Naive thymus-derived CD4-positive, alpha-beta T cell (primary cell): ENCODE data around the gene PER1. TPM values are rescaled to one million over a fixed set of nuclear protein-coding genes. Genes with fewer than 3 reads are reported as not detected.

Source experiments
- ATAC-seq: fragments of 150-1000 bp; cut with Tn5 transposase; 2 replicates; pipeline ENCODE4 v1.10.0; 2021; ENCODE audit warnings: mild to moderate bottlenecking, moderate library complexity
- CTCF ChIA-PET: fragments of 350-600 bp; sonication (Branson Sonifier 250); formaldehyde crosslinking; loops from one replicate; lab custom pipeline; 2021; ENCODE audit warnings: antibody characterized with exemption; lab: Charles Lee
- POLR2A ChIA-PET: fragments of 350-600 bp; sonication (Branson Sonifier 250); formaldehyde crosslinking; loops from one replicate; lab custom pipeline; 2021; ENCODE audit warnings: antibody characterized with exemption, inconsistent platforms; lab: Charles Lee
- DNase-seq, 9 donors: peaks; one replicate each; pipeline versions ENCODE4 v3.0.0 to v3.0.0-alpha.2; 2020 to 2022; ENCODE audit warnings: mixed read lengths in 1 of 9
- H3K27ac ChIP-seq: one replicate; pipeline ENCODE4 v1.7.0; 2013; ENCODE audit warnings: mild to moderate bottlenecking, low read depth, low read length, moderate library complexity
- H3K27me3 ChIP-seq, 2 donors: one replicate each; pipeline ENCODE4 v1.7.0; 2013; ENCODE audit warnings: low read length in 2 of 2, mild to moderate bottlenecking in 2 of 2, moderate library complexity in 2 of 2; ENCODE audit not compliant: control insufficient read depth in 2 of 2, insufficient read depth in 2 of 2
- H3K36me3 ChIP-seq, 3 experiments: 1 replicate in 2 of 3; 2 replicates in 1 of 3; pipeline ENCODE4 v1.7.0; 2013; ENCODE audit warnings: low read length in 3 of 3, mild to moderate bottlenecking in 3 of 3, moderate library complexity in 1 of 3; ENCODE audit not compliant: insufficient read depth in 3 of 3, control insufficient read depth in 2 of 3
- H3K4me1 ChIP-seq, 2 donors: one replicate each; pipeline ENCODE4 v1.7.0; 2013; ENCODE audit warnings: low read length in 2 of 2, mild to moderate bottlenecking in 2 of 2, moderate library complexity in 1 of 2; ENCODE audit not compliant: control insufficient read depth in 2 of 2, insufficient read depth in 2 of 2
- H3K4me3 ChIP-seq: 2 replicates; pipeline ENCODE4 v1.7.0; 2013; ENCODE audit warnings: mild to moderate bottlenecking, low read length
- H3K9me3 ChIP-seq, 3 experiments: 1 replicate in 2 of 3; 2 replicates in 1 of 3; pipeline ENCODE4 v1.7.0; 2013; ENCODE audit warnings: low read length in 3 of 3; ENCODE audit not compliant: control insufficient read depth in 2 of 3
- H3K27ac Mint-ChIP-seq, 9 donors: one replicate each; pipeline ENCODE4 v1.8.0; 2020 to 2022; ENCODE audit warnings: mixed read lengths in 9 of 9, mild to moderate bottlenecking in 8 of 9, moderate library complexity in 5 of 9, inconsistent platforms in 2 of 9
- H3K27me3 Mint-ChIP-seq, 5 donors: one replicate each; pipeline ENCODE4 v1.8.0; 2021 to 2022; ENCODE audit warnings: mixed read lengths in 5 of 5, mild to moderate bottlenecking in 1 of 5
- H3K36me3 Mint-ChIP-seq, 5 donors: one replicate each; pipeline ENCODE4 v1.8.0; 2020 to 2022; ENCODE audit warnings: mixed read lengths in 5 of 5, mild to moderate bottlenecking in 3 of 5, inconsistent platforms in 1 of 5
- H3K4me1 Mint-ChIP-seq, 7 donors: one replicate each; pipeline ENCODE4 v1.8.0; 2020 to 2022; ENCODE audit warnings: mixed read lengths in 7 of 7, mild to moderate bottlenecking in 3 of 7, inconsistent platforms in 1 of 7
- H3K4me3 Mint-ChIP-seq, 10 donors: one replicate each; pipeline ENCODE4 v1.8.0; 2020 to 2022; ENCODE audit warnings: mild to moderate bottlenecking in 10 of 10, mixed read lengths in 10 of 10, moderate library complexity in 6 of 10, inconsistent platforms in 2 of 10
- H3K9me3 Mint-ChIP-seq, 11 donors: one replicate each; pipeline ENCODE4 v1.8.0; 2020 to 2022; ENCODE audit warnings: mixed read lengths in 11 of 11, mild to moderate bottlenecking in 4 of 11, inconsistent platforms in 1 of 11, moderate library complexity in 1 of 11
- intact Hi-C, 2 donors: fragments of 100-400 bp; cut with micrococcal nuclease; formaldehyde crosslinking; loops; one replicate each; pipeline ENCODE4 v1.15.1; 2023
- polyA plus RNA-seq, 2 donors: library from polyadenylated mRNA; unstranded; fragments of 300-500 nt; fragmentation: Illumina TruSeq; gene quantifications; one replicate each; pipeline ENCODE4 v1.2.3, GENCODE V29; 2021
- total RNA-seq, 6 experiments: library from RNA in 5 of 6; stranded (reverse) in 5 of 6; gene quantifications; 1 replicate in 5 of 6; 2 replicates in 1 of 6; pipeline ENCODE4 v1.2.3 and lab custom pipeline; 2021 to 2026

The PER1 gene
- total and polyA plus RNA-seq, 7 experiments from 2014 or later, result 7.9 to 1,786 (median 80.1) TPM

DNA sequence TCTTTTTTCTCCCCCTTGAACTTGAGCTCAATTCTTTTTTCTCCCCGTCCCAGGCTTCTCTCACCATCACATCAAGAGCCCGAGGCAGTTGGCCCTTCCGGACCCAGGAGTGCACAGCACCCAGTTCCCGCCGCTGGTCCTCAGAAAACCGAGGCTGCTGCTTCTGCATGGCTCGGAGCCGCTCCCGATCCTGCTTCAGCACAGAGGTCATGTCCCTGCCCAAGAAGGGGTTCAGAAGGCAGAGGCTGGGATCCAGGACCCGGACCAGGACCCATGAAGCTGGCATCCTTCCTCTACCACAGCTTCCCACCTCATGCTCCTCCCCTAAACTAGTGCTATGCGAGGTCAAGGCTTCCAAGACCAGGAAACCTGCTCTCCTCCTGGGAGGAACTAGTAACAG, 10.5 kb downstream of the PER1 start:
- DNase-seq (peak in 4 of 9 donors; percentile 8 to 15 (median 12)), ATAC-seq (no peak)
- H3K4me1 ChIP-seq, result peaks cover 8 to 17% of the 10 kb centered on the region in 2 donors
- Mint-ChIP-seq H3K27me3 (peaks cover 0 to 4% (median 0%) of the 10 kb centered on the region in 5 donors), H3K4me1 (peaks cover 0 to 13% (median 4%) of the 10 kb centered on the region in 7 donors), H3K9me3 (peaks cover 0 to 31% (median 0%) of the 10 kb centered on the region in 11 donors), H3K36me3 (peaks cover 9 to 36% (median 12%) of the 10 kb centered on the region in 5 donors), H3K4me3 (peak overlapping the region in 2 of 10 donors; percentile 13 to 15), H3K27ac (peak overlapping the region in 7 of 9 donors; percentile 21 to 78 (median 56))
- POLR2A ChIA-PET, result interaction anchor here (1.0 to 6.2 kb wide), 8 partner anchors 11 to 105 kb away, joined by 3 to 136 read pairs (median 20); partner anchors contain the start of genes CTC1, HES7 and PER1
- peaks cover 7 to 66% (median 15%) of the 10 kb centered on the region in 3 experiments for H3K36me3 ChIP-seq
- H3K27ac ChIP-seq, result no peak overlapping the region
- CTCF ChIA-PET, result interaction anchor here (0.8 to 2.3 kb wide), 3 partner anchors 14 to 19 kb away, joined by 3 to 4 read pairs (median 4); no protein-coding TSS in a partner anchor
- no peak overlapping the region for H3K4me3 ChIP-seq
- H3K9me3 ChIP-seq, result no peaks in the 10 kb centered on the region
- no peaks in the 10 kb centered on the region for H3K27me3 ChIP-seq
- intact Hi-C loops, result no loop called here

DNA sequence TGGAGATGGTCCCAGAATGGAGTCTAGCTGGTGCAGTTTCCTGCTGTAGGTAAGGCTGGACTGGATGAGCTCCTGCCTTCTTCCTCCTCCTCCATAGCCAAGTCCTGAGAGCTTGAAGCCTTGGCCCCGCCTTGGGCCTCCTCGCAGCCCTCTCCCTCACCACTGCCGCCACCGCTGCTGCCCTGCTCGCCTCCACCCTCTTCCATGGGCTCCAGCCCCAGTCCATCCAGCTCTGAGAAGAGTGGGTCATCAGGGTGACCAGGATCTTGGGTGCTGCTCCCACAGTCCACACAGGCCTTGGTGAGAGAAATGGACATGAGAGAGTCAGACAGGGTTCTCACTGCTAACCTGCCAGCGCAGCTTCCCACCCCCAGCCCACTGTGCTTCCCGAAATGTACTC, 11.2 kb downstream of the PER1 start:
- H3K27ac Mint-ChIP-seq, result peak overlapping the region in 5 of 9 donors; percentile 48 to 74 (median 71)
- no peaks in the 10 kb centered on the region for H3K9me3 ChIP-seq
- H3K36me3 Mint-ChIP-seq, result peaks cover 5 to 29% (median 8%) of the 10 kb centered on the region in 5 donors
- ATAC-seq (no peak), DNase-seq (peak in 3 of 9 donors; percentile 10 to 14 (median 10))
- peaks cover 8 to 17% of the 10 kb centered on the region in 2 donors for H3K4me1 ChIP-seq
- peaks cover 0 to 8% (median 0%) of the 10 kb centered on the region in 5 donors for H3K27me3 Mint-ChIP-seq
- ChIA-PET POLR2A (interaction anchor here (1.0 to 6.2 kb wide), 9 partner anchors 8 to 106 kb away, joined by 3 to 136 read pairs (median 7); partner anchors contain the start of genes CTC1, HES7 and PER1), CTCF (interaction anchor here (0.8 to 4.0 kb wide), 9 partner anchors 10 to 160 kb away, joined by 3 to 26 read pairs (median 4); partner anchors contain the start of gene ALOXE3)
- peaks cover 0 to 25% (median 0%) of the 10 kb centered on the region in 11 donors for H3K9me3 Mint-ChIP-seq
- H3K36me3 ChIP-seq, result peaks cover 0 to 59% (median 10%) of the 10 kb centered on the region in 3 experiments
- H3K27ac ChIP-seq, result no peak overlapping the region
- no peaks in the 10 kb centered on the region for H3K27me3 ChIP-seq
- H3K4me3 ChIP-seq, result no peak overlapping the region
- H3K4me3 Mint-ChIP-seq, result peak overlapping the region in 2 of 10 donors; percentile 6 to 42
- H3K4me1 Mint-ChIP-seq, result peaks cover 0 to 7% (median 0%) of the 10 kb centered on the region in 7 donors
- intact Hi-C loops, result no loop called here

DNA sequence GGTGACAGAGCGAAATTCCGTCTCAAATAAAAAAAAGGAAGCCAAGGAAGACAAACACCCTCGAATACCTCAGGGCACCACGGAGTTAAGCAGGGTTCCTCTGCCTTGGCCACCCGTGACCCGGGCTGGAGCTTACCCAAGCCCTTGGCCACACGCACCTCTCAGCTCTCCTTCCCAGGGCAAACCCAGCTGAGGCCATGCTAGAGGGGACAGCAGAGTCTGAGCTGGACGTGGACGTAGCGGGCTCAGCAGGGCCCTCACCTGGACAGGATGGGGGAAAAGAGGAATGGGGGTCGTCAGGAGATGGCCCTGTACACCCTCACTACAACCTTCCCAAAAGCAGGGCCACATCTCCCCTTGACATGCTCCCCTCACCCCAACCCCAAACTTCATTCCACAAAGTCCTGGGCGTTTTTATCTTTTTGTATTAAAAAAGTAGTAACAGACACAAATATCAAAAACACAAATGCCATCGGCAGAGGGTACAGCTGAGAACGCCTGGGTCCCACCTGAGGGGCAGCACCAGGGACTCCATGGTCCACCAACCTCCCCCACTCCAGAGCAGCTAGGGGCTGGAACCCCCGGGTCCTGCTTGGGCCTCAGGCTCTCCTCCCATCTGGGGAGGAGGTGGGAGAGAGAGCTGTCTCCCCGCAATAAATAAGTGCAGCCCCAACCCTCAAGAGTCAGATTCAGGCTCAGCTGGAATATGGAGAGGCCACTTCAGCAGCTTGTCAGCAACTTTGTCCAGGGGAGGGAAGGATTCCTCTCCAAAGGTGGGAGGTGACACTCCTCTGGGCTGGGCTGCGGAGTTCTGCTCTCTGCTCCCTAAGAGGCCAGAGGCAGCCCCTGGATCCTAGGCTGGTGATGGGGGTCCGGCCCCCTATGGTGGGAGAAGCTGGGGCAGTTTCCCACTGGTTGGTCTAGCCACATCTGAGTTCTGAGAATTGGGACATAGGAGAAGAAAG, 11.9 kb downstream of the PER1 start:
- intact Hi-C loops, result no loop called here
- Mint-ChIP-seq H3K36me3 (peaks cover 4 to 24% (median 8%) of the 10 kb centered on the region in 5 donors), H3K4me3 (peak overlapping the region in 2 of 10 donors; percentile 16 to 42), H3K27me3 (peaks cover 0 to 8% (median 0%) of the 10 kb centered on the region in 5 donors), H3K4me1 (peaks cover 0 to 5% (median 0%) of the 10 kb centered on the region in 7 donors), H3K9me3 (peaks cover 0 to 22% (median 0%) of the 10 kb centered on the region in 11 donors), H3K27ac (peak overlapping the region in 5 of 9 donors; percentile 43 to 74 (median 71))
- peak overlapping the region; percentile 2 for H3K27ac ChIP-seq
- peak in 6 of 9 donors; percentile 4 to 29 (median 10) for DNase-seq
- no peaks in the 10 kb centered on the region for H3K27me3 ChIP-seq
- peaks cover 8 to 17% of the 10 kb centered on the region in 2 donors for H3K4me1 ChIP-seq
- CTCF ChIA-PET, result interaction anchor here (0.8 to 4.0 kb wide), 12 partner anchors 10 to 161 kb away, joined by 3 to 26 read pairs (median 11); partner anchors contain the start of gene ALOXE3
- no peak for ATAC-seq
- H3K4me3 ChIP-seq, result no peak overlapping the region
- POLR2A ChIA-PET, result interaction anchor here (1.0 to 6.2 kb wide), 16 partner anchors 8 to 155 kb away, joined by 3 to 136 read pairs (median 12); partner anchors contain the start of genes ALOXE3, CTC1, HES7 and PER1
- H3K36me3 ChIP-seq, result peaks cover 0 to 52% (median 7%) of the 10 kb centered on the region in 3 experiments
- H3K9me3 ChIP-seq, result no peaks in the 10 kb centered on the region

DNA sequence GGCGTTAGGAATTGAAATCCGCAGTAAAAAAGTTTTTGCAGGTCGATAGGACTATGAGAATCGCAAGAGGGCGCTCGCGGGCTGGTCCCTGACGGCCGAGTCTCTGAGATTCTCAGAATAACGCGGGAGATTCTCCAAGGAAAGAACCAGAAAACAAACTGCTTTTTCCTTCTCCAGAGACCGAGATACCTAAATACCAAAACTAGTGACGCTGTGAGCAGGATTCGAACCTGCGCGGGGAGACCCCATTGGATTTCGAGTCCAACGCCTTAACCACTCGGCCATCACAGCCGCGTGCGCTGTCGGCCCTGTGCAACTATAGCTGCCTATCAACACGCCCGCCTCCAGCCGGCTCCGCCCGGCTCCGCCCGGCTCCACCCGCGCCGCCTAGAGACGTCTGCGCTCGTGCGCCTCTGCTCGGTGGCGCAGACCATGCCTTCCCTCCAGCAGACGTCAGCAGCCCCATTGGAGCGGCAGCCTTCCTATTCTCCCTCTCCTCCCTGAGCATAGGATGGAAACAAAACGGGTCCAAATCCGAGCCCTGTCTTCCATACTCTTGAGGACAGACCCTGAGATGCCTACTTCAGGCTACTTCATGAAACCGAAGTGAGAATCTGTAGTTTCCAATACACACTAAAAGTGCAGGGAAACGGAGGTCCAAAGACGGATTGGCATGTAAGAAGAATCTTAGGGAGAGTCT, 13.4 kb downstream of the PER1 start:
- ATAC-seq, result peak; percentile 90
- Histone ChIP-seq H3K4me3 (peak overlapping the region; percentile 76), H3K36me3 (peaks cover 0 to 37% (median 7%) of the 10 kb centered on the region in 3 experiments), H3K4me1 (peaks cover 8 to 17% of the 10 kb centered on the region in 2 donors), H3K27me3 (no peaks in the 10 kb centered on the region), H3K9me3 (no peaks in the 10 kb centered on the region), H3K27ac (peak overlapping the region; percentile 84)
- peaks cover 0 to 18% (median 0%) of the 10 kb centered on the region in 11 donors for H3K9me3 Mint-ChIP-seq
- no peak overlapping the region for H3K27ac Mint-ChIP-seq
- H3K4me3 Mint-ChIP-seq, result no peak overlapping the region
- H3K36me3 Mint-ChIP-seq, result peaks cover 4 to 16% (median 7%) of the 10 kb centered on the region in 5 donors
- CTCF ChIA-PET, result interaction anchor here (0.8 to 4.0 kb wide), 20 partner anchors 9 to 162 kb away, joined by 3 to 26 read pairs (median 5); partner anchors contain the start of genes ALOXE3 and HES7
- H3K27me3 Mint-ChIP-seq, result peaks cover 0 to 11% (median 0%) of the 10 kb centered on the region in 5 donors
- DNase-seq, result peak; percentile 93 to 99 (median 98)
- peaks cover 0 to 5% (median 0%) of the 10 kb centered on the region in 7 donors for H3K4me1 Mint-ChIP-seq
- POLR2A ChIA-PET, result interaction anchor here (0.6 to 6.2 kb wide), 22 partner anchors 12 to 901 kb away, joined by 3 to 136 read pairs (median 6); partner anchors contain the start of genes ALOXE3, BORCS6, CTC1 and HES7
- intact Hi-C loops, result loop anchor here (1.0 to 5.0 kb wide), 16 partner anchors 12 to 244 kb away; partner anchors contain the start of genes CTC1 (in 1 of the 2), HES7 (in 1 of the 2), PFAS (in 1 of the 2) and RPL26 (in 1 of the 2)

DNA sequence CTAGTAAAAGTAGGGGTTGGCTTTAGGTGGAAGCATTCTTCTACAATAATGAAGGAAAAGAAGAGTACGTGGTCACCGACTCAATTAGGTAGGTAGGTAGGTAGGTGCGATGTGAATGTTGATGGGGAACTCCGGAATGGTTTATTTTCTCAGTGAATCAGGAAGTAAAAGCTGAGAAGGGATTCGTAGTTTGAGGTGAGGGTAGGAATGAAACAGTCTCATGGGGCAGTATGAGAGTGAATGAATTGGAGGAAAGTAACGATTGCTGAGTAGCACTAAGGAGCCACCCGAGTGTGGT, 13.9 kb downstream of the PER1 start:
- ATAC-seq, result no peak
- Histone ChIP-seq H3K4me1 (peaks cover 8 to 17% of the 10 kb centered on the region in 2 donors), H3K36me3 (peaks cover 0 to 32% (median 7%) of the 10 kb centered on the region in 3 experiments), H3K9me3 (no peaks in the 10 kb centered on the region), H3K4me3 (peak overlapping the region; percentile 76), H3K27ac (peak overlapping the region; percentile 84), H3K27me3 (no peaks in the 10 kb centered on the region)
- peaks cover 0 to 5% (median 0%) of the 10 kb centered on the region in 7 donors for H3K4me1 Mint-ChIP-seq
- H3K9me3 Mint-ChIP-seq, result peaks cover 0 to 17% (median 0%) of the 10 kb centered on the region in 11 donors
- H3K36me3 Mint-ChIP-seq, result peaks cover 2 to 16% (median 7%) of the 10 kb centered on the region in 5 donors
- intact Hi-C loops, result loop anchor here (1.0 to 5.0 kb wide), 11 partner anchors 12 to 245 kb away; partner anchors contain the start of genes CTC1 (in 1 of the 2), HES7 (in 1 of the 2), PFAS (in 1 of the 2) and RPL26 (in 1 of the 2)
- H3K27ac Mint-ChIP-seq, result no peak overlapping the region
- ChIA-PET POLR2A (interaction anchor here (0.6 to 6.2 kb wide), 19 partner anchors 11 to 900 kb away, joined by 3 to 136 read pairs (median 13); partner anchors contain the start of genes ALOXE3, BORCS6, CTC1 and HES7), CTCF (interaction anchor here (0.6 to 4.0 kb wide), 17 partner anchors 9 to 163 kb away, joined by 3 to 26 read pairs (median 5); partner anchors contain the start of genes ALOXE3 and HES7)
- H3K4me3 Mint-ChIP-seq, result no peak overlapping the region
- peaks cover 0 to 11% (median 0%) of the 10 kb centered on the region in 5 donors for H3K27me3 Mint-ChIP-seq
- DNase-seq, result no peak
